Limb (tissue), 2 donors: ENCODE measurements around the gene RGP1.

ENCODE experiments used
- DNase-seq, 2 donors: peaks; one replicate each; pipeline ENCODE4 v3.0.0-alpha.2; 2016; ENCODE audit errors: extremely low spot score in 2 of 2

The RGP1 gene

DNA sequence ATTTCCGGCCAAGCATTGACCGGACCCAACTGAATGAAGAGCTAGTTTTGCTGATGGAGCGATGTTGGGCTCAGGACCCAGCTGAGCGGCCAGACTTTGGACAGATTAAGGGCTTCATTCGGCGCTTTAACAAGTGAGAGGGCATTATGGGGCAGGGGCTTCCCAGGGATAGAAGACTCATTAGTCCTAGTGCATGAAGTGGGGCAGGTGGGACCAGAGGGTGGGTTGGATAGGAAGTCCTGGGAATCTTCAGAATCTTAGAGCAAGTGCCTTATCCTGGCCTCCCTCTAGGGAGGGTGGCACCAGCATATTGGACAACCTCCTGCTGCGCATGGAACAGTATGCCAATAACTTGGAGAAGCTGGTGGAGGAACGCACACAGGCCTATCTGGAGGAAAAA, 57.0 kb downstream of the RGP1 start:
- no peak for DNase-seq
